NCI-H526 (cell line): Measurements from ENCODE around the gene GAB1.

ENCODE experiments used
- DNase-seq, 2 experiments: peaks; one replicate each; lab custom pipeline; 2025; lab: John Stamatoyannopoulos, UW

GAB1 gene

GRCh38 chr4:143336781-143337599, at the start of gene GAB1:
TSS of gene GAB1 (plus strand) at chr4:143336876. CDS start at chr4:143337189, 313 bp downstream.
- peak; percentile 50 to 78 for DNase-seq

GRCh38 chr4:143287572-143287923, 49.1 kb upstream of the GAB1 start:
- DNase-seq = no peak

- no peak for DNase-seq
Observed at GRCh38 chr4:143288171-143288570, 48.5 kb upstream of the GAB1 start.

GRCh38 chr4:143289370-143289769, 47.3 kb upstream of the GAB1 start:
- no peak for DNase-seq

GRCh38 chr4:143291314-143291713, 45.4 kb upstream of the GAB1 start:
- DNase-seq = no peak

- DNase-seq = no peak
Observed at GRCh38 chr4:143292858-143293257, 43.8 kb upstream of the GAB1 start.

- DNase-seq = no peak
Observed at GRCh38 chr4:143294310-143294709, 42.4 kb upstream of the GAB1 start.

GRCh38 chr4:143294710-143295275, 41.9 kb upstream of the GAB1 start:
- no peak for DNase-seq

- no peak for DNase-seq
Observed at GRCh38 chr4:143296397-143297067, 40.1 kb upstream of the GAB1 start.

- no peak for DNase-seq
Observed at GRCh38 chr4:143300860-143301259, 35.8 kb upstream of the GAB1 start.

- DNase-seq = no peak
Observed at GRCh38 chr4:143302536-143302935, 34.1 kb upstream of the GAB1 start.

- DNase-seq = no peak
Observed at GRCh38 chr4:143306788-143307187, 29.9 kb upstream of the GAB1 start.

- no peak for DNase-seq
Observed at GRCh38 chr4:143307531-143307930, 29.1 kb upstream of the GAB1 start.

GRCh38 chr4:143308377-143308776, 28.3 kb upstream of the GAB1 start:
- DNase-seq = no peak

GRCh38 chr4:143311924-143312323, 24.8 kb upstream of the GAB1 start:
- no peak for DNase-seq

- no peak for DNase-seq
Observed at GRCh38 chr4:143313521-143313920, 23.2 kb upstream of the GAB1 start.

GRCh38 chr4:143313996-143314395, 22.7 kb upstream of the GAB1 start:
- DNase-seq = no peak

- DNase-seq = no peak
Observed at GRCh38 chr4:143320113-143320512, 16.6 kb upstream of the GAB1 start.

GRCh38 chr4:143326735-143327134, 9.9 kb upstream of the GAB1 start:
- DNase-seq = no peak

- DNase-seq = no peak
Observed at GRCh38 chr4:143329985-143330384, 6.7 kb upstream of the GAB1 start.

GRCh38 chr4:143335979-143336780, 496 bp upstream of the GAB1 start:
- peak; percentile 48 to 83 for DNase-seq

GRCh38 chr4:143337600-143338287, 1.1 kb downstream of the GAB1 start:
- peak in 1 of 2 experiments; percentile 39 for DNase-seq
